ENCODE data around the gene SAP30.

SAP30 gene

GRCh38 chr4:173367946-173368345, 2.8 kb upstream of the SAP30 start:
- DNase-seq, result no peak

DNA sequence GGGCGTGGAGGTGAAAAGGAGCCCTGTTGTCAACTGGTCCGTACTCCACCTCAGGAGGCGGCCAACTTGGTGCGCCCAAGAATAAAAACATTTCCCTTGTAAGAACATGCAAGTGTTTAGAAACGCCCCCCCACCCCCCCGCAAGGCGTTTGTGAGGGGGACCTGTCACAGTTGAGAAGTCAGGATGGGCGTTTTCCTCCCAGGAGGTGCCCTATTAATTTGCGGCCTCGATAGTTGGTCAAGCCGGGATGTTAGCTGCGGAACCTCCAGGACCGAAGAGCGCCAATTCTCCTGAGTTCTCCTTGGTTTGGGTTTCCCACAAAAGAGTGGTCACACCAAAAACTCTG, 651 bp upstream of the SAP30 start:
- DNase-seq, result peak; percentile 18 to 27

DNA sequence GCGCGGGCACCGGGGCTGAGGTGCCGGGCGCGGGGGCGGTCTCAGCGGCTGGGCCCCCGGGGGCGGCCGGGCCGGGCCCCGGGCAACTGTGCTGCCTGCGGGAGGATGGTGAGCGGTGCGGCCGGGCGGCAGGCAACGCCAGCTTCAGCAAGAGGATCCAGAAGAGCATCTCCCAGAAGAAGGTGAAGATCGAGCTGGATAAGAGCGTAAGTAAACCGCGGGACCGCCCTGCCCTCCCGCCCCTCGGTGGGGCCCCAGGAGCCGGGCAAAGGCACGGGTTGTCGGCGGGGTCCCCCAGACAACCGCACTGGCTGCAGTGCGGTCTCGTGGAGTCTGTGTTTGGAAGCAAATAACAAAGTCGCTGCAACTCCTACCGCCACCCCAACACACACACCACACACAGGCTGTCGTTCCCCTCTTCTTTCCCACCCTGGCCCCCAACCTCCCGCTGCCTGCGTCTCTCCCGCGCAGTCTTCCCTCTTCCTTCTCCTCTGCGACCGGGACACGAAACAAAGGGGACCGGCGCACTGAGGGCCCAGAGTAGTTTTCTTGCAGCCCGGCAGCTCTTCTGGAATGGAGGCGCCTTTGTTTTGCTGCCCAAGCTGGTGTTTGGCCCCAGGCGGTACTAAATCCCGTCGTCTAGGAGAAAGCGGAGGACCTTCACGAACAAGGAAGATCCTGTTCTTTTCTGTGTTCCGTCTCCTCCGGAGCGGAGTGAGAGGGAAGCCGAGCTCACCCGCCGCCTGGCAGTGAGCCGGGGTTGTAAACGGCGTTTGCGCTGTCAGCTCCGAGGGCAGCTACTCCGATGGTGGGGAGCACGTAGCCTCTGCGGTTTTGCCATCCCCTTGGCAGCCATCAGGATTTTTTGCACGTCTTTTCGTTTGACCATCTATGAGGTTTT, 788 bp downstream of the SAP30 start:
- peak; percentile 70 to 75 for DNase-seq

DNA sequence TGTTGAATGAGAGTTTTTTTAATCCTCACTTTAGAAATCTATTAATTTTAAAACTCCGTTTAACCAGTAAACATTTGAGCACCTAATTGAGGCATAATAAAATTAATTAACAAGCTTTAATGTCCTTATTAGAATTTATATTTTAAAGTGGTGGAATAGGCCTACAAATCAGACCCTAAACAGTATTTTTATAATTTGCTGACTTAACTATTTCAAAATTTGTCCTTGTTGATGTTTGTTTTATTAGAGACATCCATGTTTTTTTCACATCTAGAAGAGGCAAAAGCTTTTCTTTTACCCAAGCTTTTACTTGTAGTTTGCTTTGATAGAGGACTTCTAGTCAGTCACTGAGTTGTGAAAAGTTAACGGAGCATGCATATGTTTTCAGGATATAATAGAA, 3.8 kb downstream of the SAP30 start:
- DNase-seq, result no peak

GRCh38 chr4:173379929-173380328, 9.2 kb downstream of the SAP30 start:
- no peak for DNase-seq

DNA sequence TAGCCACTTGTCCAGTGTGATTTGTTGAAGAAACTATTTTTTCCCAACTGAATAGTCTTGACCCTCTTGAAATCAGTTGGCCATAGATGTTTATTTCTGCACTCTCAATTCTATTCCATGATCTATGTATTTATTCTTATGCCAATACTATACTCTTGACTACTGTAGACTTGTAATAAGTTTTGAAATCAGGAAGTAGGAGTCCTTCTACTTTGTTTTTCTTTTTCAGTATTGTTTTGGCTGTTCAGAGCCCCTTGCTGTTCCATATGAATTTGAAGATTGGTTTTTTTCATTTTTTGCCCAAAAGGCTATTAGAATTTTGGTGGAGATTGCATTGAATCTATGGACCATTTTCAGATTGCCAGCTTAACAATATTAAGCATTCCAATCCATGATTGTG, 10.2 kb downstream of the SAP30 start:
- DNase-seq, result no peak

DNA sequence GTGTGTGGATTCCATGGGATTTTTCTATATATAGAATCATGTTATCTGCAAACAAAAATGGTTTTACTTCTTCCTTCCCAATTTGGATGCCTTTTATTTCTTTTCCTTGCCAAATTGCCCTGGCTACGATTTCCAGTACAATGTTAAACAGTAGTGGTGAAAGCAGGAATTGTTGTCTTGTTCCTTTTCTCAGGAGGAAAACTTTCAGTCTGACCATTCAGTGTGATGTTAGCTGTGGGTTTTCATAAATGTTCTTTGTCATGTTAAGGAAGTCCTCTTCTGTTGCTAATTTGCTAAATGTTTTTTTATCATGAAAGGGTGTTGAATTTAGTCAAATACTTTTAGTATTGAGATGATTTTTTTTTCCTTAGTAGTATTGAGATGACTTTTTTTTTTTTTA, 10.9 kb downstream of the SAP30 start:
- no peak for DNase-seq

GRCh38 chr4:173382349-173382748, 11.6 kb downstream of the SAP30 start:
- DNase-seq, result no peak

- no peak for DNase-seq
Measured at GRCh38 chr4:173386751-173387150, 16.0 kb downstream of the SAP30 start.

DNA sequence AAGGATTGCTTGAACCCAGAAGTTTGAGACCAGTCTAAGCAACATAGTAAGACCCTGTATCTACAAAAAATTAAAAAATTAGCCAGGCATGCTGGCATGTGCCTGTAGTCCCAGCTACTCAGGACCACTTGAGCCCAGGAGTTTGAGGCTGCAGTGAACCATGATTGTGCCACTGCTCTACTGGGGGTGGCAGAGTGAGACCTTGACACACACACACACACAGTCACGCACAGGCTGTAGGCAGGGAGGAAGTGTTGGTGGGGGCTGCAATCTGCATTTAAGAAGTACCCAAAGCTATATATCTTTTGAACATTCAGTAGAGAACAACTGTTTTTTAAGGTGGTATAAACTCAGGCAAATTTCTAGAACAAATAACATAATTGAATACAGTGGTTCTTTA, 20.9 kb downstream of the SAP30 start:
- DNase-seq, result peak in 1 of 2 donors; percentile 58

GRCh38 chr4:173397604-173398003, 26.9 kb downstream of the SAP30 start:
- DNase-seq, result no peak

GRCh38 chr4:173398220-173398619, 27.5 kb downstream of the SAP30 start:
- DNase-seq, result no peak

DNA sequence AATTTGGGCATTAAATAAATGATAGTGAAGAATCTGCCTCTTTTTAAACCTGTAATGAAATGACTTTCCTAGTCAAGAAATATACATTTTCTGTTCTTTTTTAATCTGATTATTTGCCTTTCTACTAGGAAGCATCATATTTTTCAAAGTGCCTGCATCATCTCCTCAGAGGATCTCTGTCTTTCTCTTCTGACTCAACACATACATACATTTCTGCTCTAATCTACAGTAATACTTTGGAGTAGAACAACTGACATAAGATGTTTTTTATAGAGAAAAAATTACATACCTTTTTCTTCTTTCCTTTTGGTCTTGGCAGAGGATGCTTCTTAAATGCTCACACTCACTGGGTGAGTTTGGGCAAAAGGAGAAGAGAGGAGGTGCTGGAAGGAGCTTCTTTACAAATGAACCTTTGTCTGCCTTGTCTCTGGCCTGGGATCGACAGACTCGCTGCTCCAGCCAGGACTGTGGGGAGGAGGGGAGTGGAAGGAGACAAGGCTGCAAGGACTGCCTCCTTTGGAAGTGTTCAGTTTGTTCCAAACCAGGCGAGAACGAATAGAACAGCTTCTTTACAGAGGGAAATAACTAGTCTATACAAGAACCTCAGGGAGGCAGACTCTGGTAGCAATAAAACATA, 28.1 kb downstream of the SAP30 start, which contains the start of gene SCRG1:
SCRG1 (minus strand) TSS at position 338 of the 637 bp plus-strand sequence. CDS start 7,702 bp downstream, outside the sequence.
- DNase-seq, result no peak

DNA sequence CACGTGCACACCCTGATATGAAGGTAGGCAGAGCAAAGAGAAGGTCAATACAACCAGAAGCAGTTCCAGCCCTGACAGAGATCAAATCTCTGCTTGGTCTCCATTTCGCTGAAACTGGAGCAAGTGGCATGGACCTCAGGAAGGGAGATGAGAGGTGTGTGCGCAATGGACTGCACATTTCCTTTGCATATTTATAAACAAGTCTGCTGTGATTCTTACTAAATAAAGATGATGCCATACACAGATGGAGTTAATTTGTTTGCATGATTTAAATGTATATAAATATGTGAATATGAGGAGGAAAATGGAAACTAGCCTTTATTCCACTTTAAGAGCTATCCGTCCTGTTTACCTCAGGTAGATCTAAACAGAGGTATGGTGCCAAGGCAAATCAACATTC, 30.3 kb downstream of the SAP30 start:
- DNase-seq, result no peak

- DNase-seq, result no peak
Measured at GRCh38 chr4:173403051-173403450, 32.3 kb downstream of the SAP30 start.

DNA sequence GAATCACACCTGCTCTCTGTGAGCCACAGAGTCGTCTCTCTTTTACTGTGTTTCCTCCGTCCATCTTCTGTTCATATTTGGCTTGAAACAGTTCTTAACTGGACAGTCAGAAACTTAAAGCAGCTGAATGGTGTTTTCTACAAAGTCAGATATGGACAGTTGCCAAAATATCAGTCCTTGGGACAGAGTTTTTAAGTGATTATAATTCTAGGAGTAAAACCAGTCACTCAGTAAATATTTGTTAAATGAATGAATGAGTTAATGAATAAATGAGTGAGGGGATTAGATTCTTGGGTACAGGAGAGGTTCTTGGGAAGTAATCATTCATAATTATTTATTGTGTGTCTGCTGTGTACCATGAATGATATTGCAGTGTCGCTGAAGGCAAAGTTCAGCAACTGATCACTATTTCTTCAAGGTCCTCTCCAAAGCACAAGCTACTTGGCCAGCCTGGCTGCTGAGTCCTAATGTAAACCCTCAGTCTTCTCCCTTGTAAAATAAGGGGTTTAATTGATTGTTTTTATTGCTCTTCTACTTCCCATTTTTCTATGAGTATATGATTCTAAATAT, 33.6 kb downstream of the SAP30 start:
- no peak for DNase-seq

DNA sequence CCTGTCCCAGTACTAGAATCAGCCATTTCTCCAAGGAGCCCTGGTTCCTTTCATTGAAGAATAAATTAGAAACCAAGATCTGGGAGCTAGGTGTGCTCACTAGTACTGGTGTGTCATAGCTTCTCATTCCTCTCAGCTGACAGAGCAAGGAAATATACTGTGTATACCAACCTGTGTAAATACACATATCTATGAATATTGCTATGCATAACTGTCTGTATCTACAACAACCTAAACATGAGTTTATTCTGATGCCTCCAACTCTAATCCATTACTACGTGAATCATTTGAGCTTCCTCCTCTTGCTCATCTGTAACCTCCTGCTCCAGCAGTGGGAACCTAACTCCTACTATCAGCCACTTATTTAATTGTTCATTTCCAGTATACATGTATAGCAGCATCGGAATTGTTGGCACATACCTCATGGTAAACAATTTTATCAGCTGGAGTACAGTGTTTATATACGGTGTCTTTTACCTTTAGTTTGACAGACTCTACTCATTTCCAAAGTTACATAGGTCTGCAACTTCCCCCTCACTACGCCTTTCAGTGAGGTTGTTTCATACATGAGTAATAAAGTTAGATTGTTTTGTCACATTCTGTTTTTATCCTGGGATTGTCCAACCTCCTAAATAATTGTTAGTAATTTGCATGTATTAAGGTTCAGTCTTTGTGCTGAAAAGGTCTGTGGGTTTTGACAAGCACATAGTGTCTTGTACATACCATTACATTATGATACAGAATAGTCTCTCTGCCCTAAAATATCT, 35.3 kb downstream of the SAP30 start:
- no peak for DNase-seq

DNA sequence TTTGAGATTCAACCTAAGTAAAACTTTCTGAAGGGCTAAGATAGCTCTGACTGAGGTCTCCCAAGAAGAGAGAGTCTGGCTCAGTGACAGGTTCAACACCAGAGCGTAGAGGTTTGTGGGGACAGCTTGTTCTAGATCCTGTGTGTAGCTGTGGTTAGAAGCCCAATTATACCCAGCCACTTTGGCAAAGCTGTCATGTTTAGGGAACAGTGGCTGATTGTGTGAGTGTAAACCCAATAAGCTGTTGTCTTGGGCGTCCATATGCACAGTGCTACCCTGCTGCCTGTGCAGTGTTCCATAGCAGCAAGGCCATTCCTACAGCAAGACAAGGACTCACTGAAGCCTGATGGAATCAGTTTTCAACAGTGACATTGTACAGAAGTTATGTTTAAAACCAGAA, 39.3 kb downstream of the SAP30 start:
- DNase-seq, result no peak

GRCh38 chr4:173411106-173411693, 40.4 kb downstream of the SAP30 start:
- DNase-seq, result no peak

GRCh38 chr4:173413036-173413435, 42.3 kb downstream of the SAP30 start:
- DNase-seq, result peak in 1 of 2 donors; percentile 43

DNA sequence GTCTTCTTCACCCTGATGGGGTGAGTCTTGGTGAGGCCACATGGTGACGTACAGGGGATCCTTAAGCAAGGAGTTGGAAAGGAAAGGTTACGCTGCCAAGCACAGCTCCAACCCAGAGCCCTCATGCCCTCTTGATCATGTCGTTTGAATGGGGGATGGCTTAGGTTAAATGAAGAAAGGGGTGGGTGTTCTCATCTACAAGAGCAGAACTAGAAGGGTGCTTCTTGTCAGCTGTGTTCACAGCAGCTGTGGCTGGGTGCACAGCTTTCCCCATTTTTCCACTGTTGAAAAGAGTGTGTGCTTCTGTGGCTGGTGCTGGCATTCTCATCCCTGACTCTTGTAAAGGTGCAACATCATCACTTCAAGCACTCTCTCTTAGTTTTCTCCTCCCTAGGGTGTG, 43.7 kb downstream of the SAP30 start:
- peak in 1 of 2 donors; percentile 48 for DNase-seq

DNA sequence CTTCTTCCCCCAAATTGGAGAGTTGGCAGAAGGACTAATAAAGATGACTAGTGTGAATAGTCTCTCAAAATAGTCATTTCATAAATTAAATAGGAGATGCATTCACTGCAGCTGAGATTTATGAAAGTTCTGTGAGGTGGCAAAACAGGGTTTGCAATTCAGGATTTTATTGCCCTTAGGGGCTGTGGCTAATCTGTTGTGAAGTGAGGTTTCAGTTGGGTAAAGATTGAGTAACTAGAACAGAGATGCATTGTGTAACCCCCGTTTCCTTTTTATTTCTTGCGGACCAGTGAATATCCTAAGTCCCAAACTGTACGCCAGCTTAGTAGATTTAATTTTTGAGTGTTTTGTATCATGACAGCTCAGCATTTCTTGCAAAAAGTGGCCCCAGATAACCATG, 44.3 kb downstream of the SAP30 start:
- DNase-seq, result peak; percentile 75 to 92
